ENCODE data around the gene CHKA. TPM values are rescaled to one million over a fixed set of nuclear protein-coding genes. Genes with fewer than 3 reads are reported as not detected.

Gene CHKA
- total and polyA plus RNA-seq, 2 of the 8 experiments (the other 6 are each of a cell fraction or from before 2014, with no cell fraction given), result 61.2 to 86.6 TPM

GRCh38 chr11:68040957-68041591 lies 80.1 kb downstream of the CHKA start (continued):
- TF ChIP-seq SIRT6 (IDR thresholded peaks at IDR 0.05; ENCODE audit: low read length), result no peak
- no peak for TF ChIP-seq ASH2L (IDR thresholded peaks at IDR 0.05; ENCODE audit: low read length)
- no peak for TF ChIP-seq TBP (IDR thresholded peaks at IDR 0.05; ENCODE audit: low read depth, low read length)
- TF ChIP-seq KDM4A (IDR thresholded peaks at IDR 0.05; ENCODE audit: low read depth, low read length, severe bottlenecking), result no peak

Measured in H1 (cell line).